SK-N-SH (cell line): ENCODE results near the gene SLC26A2. TPM values are rescaled to one million over a fixed set of nuclear protein-coding genes. Genes with fewer than 3 reads are reported as not detected.

Source experiments
- CTCF ChIA-PET: fragments of 300-600, 350-600 bp; formaldehyde crosslinking; extraction: SDS; loops from one replicate; lab custom pipeline; 2021; lab: Yijun Ruan, JAX
- POLR2A ChIA-PET: fragments of 350-600 bp; sonication (Branson Sonifier 250); formaldehyde crosslinking; extraction: SDS; loops from one replicate; lab custom pipeline; 2020; ENCODE audit warnings: antibody characterized with exemption, inconsistent platforms; lab: Yijun Ruan, JAX
- DNase-seq: peaks from one replicate; pipeline ENCODE4 v3.0.0; 2012
- H2AFZ ChIP-seq: fragments of 200-600 bp; sonication (generic); 2 replicates; pipeline ENCODE4 v1.8.1; 2016; ENCODE audit warnings: antibody characterized with exemption, mild to moderate bottlenecking, low read depth
- H3F3A ChIP-seq: fragments of 200-600 bp; sonication (generic); replicated peaks from 2 replicates; pipeline ENCODE3; 2016; ENCODE audit warnings: antibody characterized with exemption, mild to moderate bottlenecking; ENCODE audit not compliant: insufficient read depth
- H3K27ac ChIP-seq, 2 experiments: fragments of 200-500 bp in 1 of 2; fragments of 200-600 bp in 1 of 2; sonication (Bioruptor generic) in 1 of 2; sonication (generic), shearing (Covaris generic) in 1 of 2; 2 replicates each; pipeline versions ENCODE4 v1.5.1 to v1.6.1; 2014 to 2016; ENCODE audit warnings: low read depth in 2 of 2, inconsistent platforms in 1 of 2, low read length in 1 of 2, mild to moderate bottlenecking in 1 of 2, mixed read lengths in 1 of 2
- H3K27me3 ChIP-seq: fragments of 200-600 bp; sonication (generic), shearing (Covaris generic); 2 replicates; pipeline ENCODE4 v1.6.1; 2016; ENCODE audit warnings: mixed run types; ENCODE audit not compliant: insufficient read depth
- H3K36me3 ChIP-seq, 2 experiments: fragments of 200-500 bp in 1 of 2; fragments of 200-600 bp in 1 of 2; sonication (Bioruptor generic) in 1 of 2; sonication (generic) in 1 of 2; replicated peaks in 1 of 2; 2 replicates each; pipeline versions ENCODE3 to v1.5.1; 2014 to 2016; ENCODE audit warnings: low read length in 1 of 2, mild to moderate bottlenecking in 1 of 2; ENCODE audit not compliant: insufficient read depth in 2 of 2, control insufficient read depth in 1 of 2
- H3K4me1 ChIP-seq, 2 experiments: fragments of 200-500 bp in 1 of 2; fragments of 200-600 bp in 1 of 2; sonication (Bioruptor generic) in 1 of 2; sonication (generic), shearing (Covaris generic) in 1 of 2; 2 replicates each; pipeline versions ENCODE4 v1.5.1 to v1.6.1; 2014 to 2016; ENCODE audit warnings: low read depth in 1 of 2, low read length in 1 of 2, mixed run types in 1 of 2; ENCODE audit not compliant: insufficient read depth in 2 of 2, control insufficient read depth in 1 of 2
- H3K4me2 ChIP-seq: fragments of 200-600 bp; sonication (generic), shearing (Covaris generic); 2 replicates; pipeline ENCODE4 v1.6.1; 2017; ENCODE audit warnings: mixed run types
- H3K4me3 ChIP-seq, 2 experiments: fragments of 200-500 bp in 1 of 2; fragments of 200-600 bp in 1 of 2; sonication (Bioruptor generic) in 1 of 2; sonication (generic), shearing (Covaris generic) in 1 of 2; 2 replicates each; pipeline versions ENCODE4 v1.5.1 to v1.8.1; 2014 to 2016; ENCODE audit warnings: low read depth in 2 of 2, inconsistent platforms in 1 of 2, low read length in 1 of 2, mild to moderate bottlenecking in 1 of 2, mixed read lengths in 1 of 2, moderate library complexity in 1 of 2
- H3K79me2 ChIP-seq: fragments of 200-600 bp; sonication (generic); 2 replicates; pipeline ENCODE4 v1.8.1; 2017; ENCODE audit warnings: mild to moderate bottlenecking; ENCODE audit not compliant: insufficient read depth
- H3K9ac ChIP-seq: fragments of 200-600 bp; sonication (generic); 2 replicates; pipeline ENCODE4 v1.6.1; 2017; ENCODE audit warnings: mixed run types
- H3K9me2 ChIP-seq: fragments of 200-600 bp; sonication (generic); 2 replicates; pipeline ENCODE4 v1.6.1; 2017; ENCODE audit warnings: mixed run types
- H3K9me3 ChIP-seq: fragments of 200-600 bp; sonication (generic); 2 replicates; pipeline ENCODE4 v1.6.1; 2017; ENCODE audit warnings: mixed run types, mild to moderate bottlenecking, moderate library complexity
- H4K20me1 ChIP-seq: fragments of 200-600 bp; sonication (generic); 2 replicates; pipeline ENCODE4 v1.6.1; 2017; ENCODE audit warnings: mild to moderate bottlenecking, mixed run types; ENCODE audit not compliant: insufficient read depth
- ELF1 ChIP-seq: IDR thresholded peaks from 2 replicates; pipeline ENCODE4 v1.4.0; 2012
- YY1 ChIP-seq: IDR thresholded peaks from 2 replicates; pipeline ENCODE4 v1.4.0; 2012; ENCODE audit warnings: low read depth, mild to moderate bottlenecking
- WGBS: methylation state at CpG from one replicate; pipeline ENCODE4 v1.1.6; 2017; ENCODE audit warnings: low lambda C conversion rate; 5-methylcytosine and 5-hydroxymethylcytosine counted together
- polyA plus RNA-seq, 3 experiments: library from polyadenylated mRNA; depleted of rRNA; stranded (reverse); fragments of >200 nt; gene quantifications; 2 replicates each; pipeline ENCODE4 v1.2.3, GENCODE V29; 2012
- TF ChIP-seq, protein P1 (sequence below): IDR thresholded peaks from 2 replicates; pipeline ENCODE4 v1.6.1; 2012; ENCODE audit warnings: mild to moderate bottlenecking, low read depth, low read length, moderate library complexity
- TF ChIP-seq, protein P2 (sequence below): fragments of 150-350 bp; IDR thresholded peaks from 2 replicates; pipeline ENCODE4 v1.6.1; 2017; ENCODE audit warnings: antibody characterized with exemption, low read length, low read depth, borderline replicate concordance
- TF ChIP-seq, protein P3 (sequence below): fragments of 200-600 bp; sonication (generic); IDR thresholded peaks from 2 replicates; pipeline ENCODE4 v1.6.1; 2017; ENCODE audit warnings: antibody characterized with exemption, mild to moderate bottlenecking, moderate library complexity

SLC26A2 gene
- polyA plus RNA-seq, 1 of the 3 experiments (the other 2 are of a cell fraction) = 1.3 TPM

- POLR2A ChIA-PET = no interaction called here
- WGBS = 96% methylated on average over 4 of the region's 4 CpGs
- Histone ChIP-seq H3K9me2 (no peaks in the 10 kb centered on the region), H3K27me3 (no peaks in the 10 kb centered on the region), H3K9me3 (peaks cover 13% of the 10 kb centered on the region; the same call in 1 of the 2 replicates), H3K9ac (no peak overlapping the region), H2AFZ (no peak overlapping the region), H3K4me1 (peaks cover 0 to 12% of the 10 kb centered on the region in 2 experiments; a peak in 2 of 4 replicates), H3K27ac (no peak overlapping the region), H3F3A (peaks cover 26% of the 10 kb centered on the region), H3K4me3 (no peak overlapping the region), H3K79me2 (peaks cover 58% of the 10 kb centered on the region), H4K20me1 (0 out of 2 replicates have a peak, but pooled peaks cover 6% of the 10 kb centered on the region), H3K4me2 (no peak overlapping the region), H3K36me3 (peaks cover 83 to 84% of the 10 kb centered on the region in 2 experiments)
- CTCF ChIA-PET = interaction anchor here (1.4 kb wide), 1 partner anchor 9 kb away, joined by 3 read pairs; no protein-coding TSS in a partner anchor
- no peak for DNase-seq
- TF ChIP-seq, protein P1, sequence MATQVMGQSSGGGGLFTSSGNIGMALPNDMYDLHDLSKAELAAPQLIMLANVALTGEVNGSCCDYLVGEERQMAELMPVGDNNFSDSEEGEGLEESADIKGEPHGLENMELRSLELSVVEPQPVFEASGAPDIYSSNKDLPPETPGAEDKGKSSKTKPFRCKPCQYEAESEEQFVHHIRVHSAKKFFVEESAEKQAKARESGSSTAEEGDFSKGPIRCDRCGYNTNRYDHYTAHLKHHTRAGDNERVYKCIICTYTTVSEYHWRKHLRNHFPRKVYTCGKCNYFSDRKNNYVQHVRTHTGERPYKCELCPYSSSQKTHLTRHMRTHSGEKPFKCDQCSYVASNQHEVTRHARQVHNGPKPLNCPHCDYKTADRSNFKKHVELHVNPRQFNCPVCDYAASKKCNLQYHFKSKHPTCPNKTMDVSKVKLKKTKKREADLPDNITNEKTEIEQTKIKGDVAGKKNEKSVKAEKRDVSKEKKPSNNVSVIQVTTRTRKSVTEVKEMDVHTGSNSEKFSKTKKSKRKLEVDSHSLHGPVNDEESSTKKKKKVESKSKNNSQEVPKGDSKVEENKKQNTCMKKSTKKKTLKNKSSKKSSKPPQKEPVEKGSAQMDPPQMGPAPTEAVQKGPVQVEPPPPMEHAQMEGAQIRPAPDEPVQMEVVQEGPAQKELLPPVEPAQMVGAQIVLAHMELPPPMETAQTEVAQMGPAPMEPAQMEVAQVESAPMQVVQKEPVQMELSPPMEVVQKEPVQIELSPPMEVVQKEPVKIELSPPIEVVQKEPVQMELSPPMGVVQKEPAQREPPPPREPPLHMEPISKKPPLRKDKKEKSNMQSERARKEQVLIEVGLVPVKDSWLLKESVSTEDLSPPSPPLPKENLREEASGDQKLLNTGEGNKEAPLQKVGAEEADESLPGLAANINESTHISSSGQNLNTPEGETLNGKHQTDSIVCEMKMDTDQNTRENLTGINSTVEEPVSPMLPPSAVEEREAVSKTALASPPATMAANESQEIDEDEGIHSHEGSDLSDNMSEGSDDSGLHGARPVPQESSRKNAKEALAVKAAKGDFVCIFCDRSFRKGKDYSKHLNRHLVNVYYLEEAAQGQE = no peak
- TF ChIP-seq, protein P2, sequence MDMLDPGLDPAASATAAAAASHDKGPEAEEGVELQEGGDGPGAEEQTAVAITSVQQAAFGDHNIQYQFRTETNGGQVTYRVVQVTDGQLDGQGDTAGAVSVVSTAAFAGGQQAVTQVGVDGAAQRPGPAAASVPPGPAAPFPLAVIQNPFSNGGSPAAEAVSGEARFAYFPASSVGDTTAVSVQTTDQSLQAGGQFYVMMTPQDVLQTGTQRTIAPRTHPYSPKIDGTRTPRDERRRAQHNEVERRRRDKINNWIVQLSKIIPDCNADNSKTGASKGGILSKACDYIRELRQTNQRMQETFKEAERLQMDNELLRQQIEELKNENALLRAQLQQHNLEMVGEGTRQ = no peak
- no peak for TF ChIP-seq ELF1
These were observed 53.4 kb downstream of the SLC26A2 start for GRCh38 chr5:150013931-150014330.

DNA sequence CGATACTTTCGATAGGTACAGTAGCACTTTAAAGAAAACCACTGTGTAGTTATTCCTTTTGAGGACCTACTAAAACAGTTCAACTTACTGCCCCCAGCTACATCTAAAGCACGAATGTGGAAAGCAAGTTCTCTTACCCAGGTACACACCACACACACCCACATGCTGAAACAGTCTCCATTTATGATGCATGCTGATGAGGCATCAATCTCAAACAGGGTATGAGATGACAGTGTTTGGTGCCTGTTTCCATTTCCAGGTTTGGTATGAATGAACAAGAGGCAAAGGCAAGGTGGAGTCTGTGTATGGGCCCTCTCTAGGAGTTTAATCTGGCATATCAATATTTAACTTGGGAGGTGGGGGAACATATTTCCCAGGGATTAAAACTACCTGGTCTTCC lies 53.9 kb downstream of the SLC26A2 start:
- Histone ChIP-seq H3K4me2 (no peak overlapping the region), H3K27me3 (no peaks in the 10 kb centered on the region), H3K9me2 (no peaks in the 10 kb centered on the region), H3K79me2 (peaks cover 59% of the 10 kb centered on the region), H3K27ac (no peak overlapping the region), H3K9ac (no peak overlapping the region), H3K36me3 (peaks cover 83 to 87% of the 10 kb centered on the region in 2 experiments), H4K20me1 (0 out of 2 replicates have a peak, but pooled peaks cover 5% of the 10 kb centered on the region), H3K4me1 (peaks cover 0 to 15% of the 10 kb centered on the region in 2 experiments; a peak in 2 of 4 replicates), H3F3A (peaks cover 29% of the 10 kb centered on the region), H3K4me3 (no peak overlapping the region), H2AFZ (no peak overlapping the region), H3K9me3 (peaks cover 13% of the 10 kb centered on the region; the same call in 1 of the 2 replicates)
- DNase-seq = no peak
- ChIA-PET CTCF (interaction anchor here (1.4 kb wide), 1 partner anchor 9 kb away, joined by 3 read pairs; no protein-coding TSS in a partner anchor), POLR2A (no interaction called here)
- no peak for TF ChIP-seq YY1
- TF ChIP-seq, protein P3, sequence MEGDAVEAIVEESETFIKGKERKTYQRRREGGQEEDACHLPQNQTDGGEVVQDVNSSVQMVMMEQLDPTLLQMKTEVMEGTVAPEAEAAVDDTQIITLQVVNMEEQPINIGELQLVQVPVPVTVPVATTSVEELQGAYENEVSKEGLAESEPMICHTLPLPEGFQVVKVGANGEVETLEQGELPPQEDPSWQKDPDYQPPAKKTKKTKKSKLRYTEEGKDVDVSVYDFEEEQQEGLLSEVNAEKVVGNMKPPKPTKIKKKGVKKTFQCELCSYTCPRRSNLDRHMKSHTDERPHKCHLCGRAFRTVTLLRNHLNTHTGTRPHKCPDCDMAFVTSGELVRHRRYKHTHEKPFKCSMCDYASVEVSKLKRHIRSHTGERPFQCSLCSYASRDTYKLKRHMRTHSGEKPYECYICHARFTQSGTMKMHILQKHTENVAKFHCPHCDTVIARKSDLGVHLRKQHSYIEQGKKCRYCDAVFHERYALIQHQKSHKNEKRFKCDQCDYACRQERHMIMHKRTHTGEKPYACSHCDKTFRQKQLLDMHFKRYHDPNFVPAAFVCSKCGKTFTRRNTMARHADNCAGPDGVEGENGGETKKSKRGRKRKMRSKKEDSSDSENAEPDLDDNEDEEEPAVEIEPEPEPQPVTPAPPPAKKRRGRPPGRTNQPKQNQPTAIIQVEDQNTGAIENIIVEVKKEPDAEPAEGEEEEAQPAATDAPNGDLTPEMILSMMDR = no peak
- 100% methylated on average over 3 of the region's 3 CpGs for WGBS
